Osteocyte (in vitro differentiated cells): ENCODE measurements around the gene CNR2. TPM values are rescaled to one million over a fixed set of nuclear protein-coding genes. Genes with fewer than 3 reads are reported as not detected.
"Not testable (repeated sequence)": the region's sequence is repeated elsewhere in the genome, so short reads cannot be mapped to it uniquely, and the experiment has no call there.

Experiments
- DNase-seq: peaks from one replicate; pipeline ENCODE4 v3.0.0; 2021; ENCODE audit warnings: mixed read lengths; ENCODE audit not compliant: unreplicated experiment; ENCODE audit errors: extremely low spot score
- H3K27ac Mint-ChIP-seq: one replicate; pipeline ENCODE4 v1.8.0; 2021; ENCODE audit warnings: mild to moderate bottlenecking, mixed read lengths; ENCODE audit not compliant: unreplicated experiment
- H3K27me3 Mint-ChIP-seq: one replicate; pipeline ENCODE4 v1.8.0; 2021; ENCODE audit warnings: mixed read lengths; ENCODE audit not compliant: unreplicated experiment
- H3K36me3 Mint-ChIP-seq: one replicate; pipeline ENCODE4 v1.8.0; 2021; ENCODE audit warnings: mixed read lengths; ENCODE audit not compliant: unreplicated experiment
- H3K4me1 Mint-ChIP-seq: one replicate; pipeline ENCODE4 v1.8.0; 2021; ENCODE audit warnings: mixed read lengths; ENCODE audit not compliant: unreplicated experiment
- H3K4me3 Mint-ChIP-seq: one replicate; pipeline ENCODE4 v1.8.0; 2021; ENCODE audit warnings: mild to moderate bottlenecking, moderate library complexity, mixed read lengths; ENCODE audit not compliant: unreplicated experiment
- H3K9me3 Mint-ChIP-seq: one replicate; pipeline ENCODE4 v1.8.0; 2021; ENCODE audit warnings: mixed read lengths; ENCODE audit not compliant: unreplicated experiment
- total RNA-seq: library from RNA; stranded (reverse); gene quantifications from 2 replicates; pipeline ENCODE4 v1.2.1, GENCODE V29; 2021
- TF ChIP-seq, protein P1 (sequence below): fragments of 200-600 bp; sonication (generic); IDR thresholded peaks from 2 replicates; pipeline ENCODE4 v1.5.0; 2021; ENCODE audit warnings: antibody characterized with exemption, mild to moderate bottlenecking, moderate library complexity

The CNR2 gene
- total RNA-seq, 1 donor from 2014 or later = not detected

DNA sequence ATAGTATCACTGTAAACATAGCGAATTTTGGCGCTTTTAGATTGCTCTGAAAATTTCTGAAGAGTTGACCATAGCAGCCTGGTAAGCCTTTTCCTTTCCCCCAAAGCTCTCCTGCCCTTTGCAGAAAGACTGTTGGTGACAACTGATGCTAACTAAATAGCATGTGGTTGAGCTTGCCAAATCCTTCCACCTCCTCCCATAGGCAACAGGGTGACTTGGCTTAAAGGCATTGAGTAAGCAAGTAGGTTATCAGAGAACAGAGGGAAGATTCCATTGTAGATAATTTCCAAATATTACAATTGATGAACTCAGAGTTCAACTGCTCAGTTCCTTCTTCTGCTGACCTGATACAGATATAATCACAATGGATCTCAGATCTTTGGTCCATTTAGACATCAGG, 68.0 kb downstream of the CNR2 start:
- Mint-ChIP-seq H3K4me1 (no peaks in the 10 kb centered on the region), H3K27me3 (peaks cover 19% of the 10 kb centered on the region), H3K9me3 (peaks cover 7% of the 10 kb centered on the region), H3K27ac (no peak overlapping the region), H3K36me3 (peaks cover 26% of the 10 kb centered on the region), H3K4me3 (no peak overlapping the region)
- no peak for DNase-seq
- TF ChIP-seq, protein P1, sequence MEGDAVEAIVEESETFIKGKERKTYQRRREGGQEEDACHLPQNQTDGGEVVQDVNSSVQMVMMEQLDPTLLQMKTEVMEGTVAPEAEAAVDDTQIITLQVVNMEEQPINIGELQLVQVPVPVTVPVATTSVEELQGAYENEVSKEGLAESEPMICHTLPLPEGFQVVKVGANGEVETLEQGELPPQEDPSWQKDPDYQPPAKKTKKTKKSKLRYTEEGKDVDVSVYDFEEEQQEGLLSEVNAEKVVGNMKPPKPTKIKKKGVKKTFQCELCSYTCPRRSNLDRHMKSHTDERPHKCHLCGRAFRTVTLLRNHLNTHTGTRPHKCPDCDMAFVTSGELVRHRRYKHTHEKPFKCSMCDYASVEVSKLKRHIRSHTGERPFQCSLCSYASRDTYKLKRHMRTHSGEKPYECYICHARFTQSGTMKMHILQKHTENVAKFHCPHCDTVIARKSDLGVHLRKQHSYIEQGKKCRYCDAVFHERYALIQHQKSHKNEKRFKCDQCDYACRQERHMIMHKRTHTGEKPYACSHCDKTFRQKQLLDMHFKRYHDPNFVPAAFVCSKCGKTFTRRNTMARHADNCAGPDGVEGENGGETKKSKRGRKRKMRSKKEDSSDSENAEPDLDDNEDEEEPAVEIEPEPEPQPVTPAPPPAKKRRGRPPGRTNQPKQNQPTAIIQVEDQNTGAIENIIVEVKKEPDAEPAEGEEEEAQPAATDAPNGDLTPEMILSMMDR = no peak

DNA sequence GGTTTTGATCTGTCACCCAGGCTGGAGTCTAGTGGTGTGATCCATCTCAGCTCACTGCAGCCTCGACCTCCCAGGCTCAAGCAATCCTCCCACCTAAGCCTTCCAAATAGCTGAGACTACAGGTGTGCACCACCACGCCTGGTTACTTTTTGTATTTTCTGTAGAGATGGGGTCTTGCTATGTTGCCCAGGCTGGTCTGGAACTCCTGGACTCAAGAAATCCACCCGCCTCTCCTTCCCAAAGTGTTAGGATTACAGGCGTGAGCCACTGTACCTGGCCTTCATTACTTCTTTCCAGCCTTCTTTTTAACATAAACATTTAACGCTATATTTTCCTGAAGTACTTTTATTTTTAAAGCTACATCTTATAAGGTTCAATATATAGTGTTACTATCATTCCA, 69.5 kb downstream of the CNR2 start:
- no peak for DNase-seq
- H3K27me3 Mint-ChIP-seq = peaks cover 19% of the 10 kb centered on the region
- H3K4me3 Mint-ChIP-seq = no peak overlapping the region
- H3K4me1 Mint-ChIP-seq = peaks cover under 1% of the 10 kb centered on the region
- H3K27ac Mint-ChIP-seq = no peak overlapping the region
- peaks cover 24% of the 10 kb centered on the region for H3K36me3 Mint-ChIP-seq
- TF ChIP-seq, protein P1 = no peak
- peaks cover 7% of the 10 kb centered on the region for H3K9me3 Mint-ChIP-seq

DNA sequence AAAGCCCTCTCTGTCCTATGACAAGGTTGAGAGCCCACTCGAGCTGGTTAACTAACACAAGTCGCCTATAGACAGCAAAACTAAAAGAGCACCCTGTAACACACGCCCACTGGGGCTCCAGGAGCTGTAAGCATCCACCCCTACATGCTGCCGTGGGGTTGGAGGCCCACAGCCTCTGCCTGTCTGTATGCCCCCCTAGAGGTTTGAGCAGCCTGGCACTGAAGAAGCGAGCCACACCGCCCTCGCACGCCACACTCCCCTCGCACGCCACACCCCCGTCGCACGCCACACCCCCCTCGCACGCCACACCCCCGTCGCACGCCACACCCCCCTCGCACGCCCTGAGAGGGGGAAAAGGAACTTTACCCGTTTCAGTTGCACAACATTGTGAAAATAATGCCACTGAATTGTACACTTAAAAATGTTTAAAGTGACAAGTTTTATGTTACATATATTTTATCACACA, 74.7 kb downstream of the CNR2 start:
- H3K4me3 Mint-ChIP-seq = peak overlapping the region; percentile 76
- H3K4me1 Mint-ChIP-seq = peaks cover 8% of the 10 kb centered on the region
- no peaks in the 10 kb centered on the region for H3K36me3 Mint-ChIP-seq
- peak; percentile 88 for DNase-seq
- H3K9me3 Mint-ChIP-seq = no peaks in the 10 kb centered on the region
- peaks cover 29% of the 10 kb centered on the region for H3K27me3 Mint-ChIP-seq
- TF ChIP-seq, protein P1 = no peak
- H3K27ac Mint-ChIP-seq = no peak overlapping the region

- TF ChIP-seq, protein P1 = no peak
- Mint-ChIP-seq H3K9me3 (no peaks in the 10 kb centered on the region), H3K4me3 (peak overlapping the region; percentile 76)
These were observed 75.3 kb downstream of the CNR2 start for GRCh38 chr1:23837908-23838307.

DNA sequence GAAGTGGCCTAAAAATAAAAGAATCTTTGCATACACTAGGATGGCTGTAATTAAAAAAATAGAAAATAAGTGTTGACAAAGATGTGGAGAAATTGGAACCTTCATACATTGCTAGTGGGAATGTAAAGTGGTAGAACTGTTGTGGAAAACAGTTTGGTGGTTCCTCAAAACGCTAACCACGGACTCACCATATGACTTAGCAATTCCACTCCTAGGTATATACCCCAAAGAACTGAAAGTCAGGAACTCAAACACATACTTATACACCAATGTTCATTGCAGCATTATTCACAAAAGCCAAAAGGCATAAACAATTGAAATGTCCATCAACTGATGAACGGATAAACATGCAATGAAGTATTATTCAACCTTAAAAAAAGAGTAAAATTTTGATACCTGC, 77.1 kb downstream of the CNR2 start:
- no peak for DNase-seq
- Mint-ChIP-seq H3K4me3 (no peak overlapping the region), H3K36me3 (no peaks in the 10 kb centered on the region), H3K27me3 (peaks cover 19% of the 10 kb centered on the region), H3K9me3 (no peaks in the 10 kb centered on the region), H3K27ac (no peak overlapping the region), H3K4me1 (peaks cover 8% of the 10 kb centered on the region)
- TF ChIP-seq, protein P1 = no peak

More at GRCh38 chr1:23837908-23838307, 75.3 kb downstream of the CNR2 start:
- H3K27ac Mint-ChIP-seq = no peak overlapping the region
- H3K36me3 Mint-ChIP-seq = no peaks in the 10 kb centered on the region
- H3K4me1 Mint-ChIP-seq = peaks cover 8% of the 10 kb centered on the region
- peaks cover 31% of the 10 kb centered on the region for H3K27me3 Mint-ChIP-seq
- no peak for DNase-seq

DNA sequence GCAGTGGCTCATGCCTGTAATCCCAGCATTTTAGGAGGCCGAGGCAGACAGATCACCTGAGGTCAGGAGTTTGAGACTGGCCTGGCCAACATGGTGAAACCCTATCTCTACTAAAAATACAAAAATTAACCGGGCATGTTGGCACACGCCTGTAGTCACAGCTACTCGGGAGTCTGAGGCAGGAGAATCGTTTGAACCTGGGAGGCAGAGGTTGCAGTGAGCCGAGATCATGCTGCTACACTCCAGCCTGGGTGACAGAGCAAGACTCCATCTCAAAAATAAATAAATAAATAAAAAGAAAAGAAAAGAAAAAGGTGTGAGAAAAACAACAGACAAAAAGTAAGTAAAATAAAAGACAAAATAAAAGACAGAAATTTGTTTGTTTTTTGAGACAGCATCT, 79.0 kb downstream of the CNR2 start:
- H3K27me3 Mint-ChIP-seq = peaks cover 17% of the 10 kb centered on the region
- not testable (repeated sequence) for H3K36me3 Mint-ChIP-seq

More for the DNA sequence above, 79.0 kb downstream of the CNR2 start:
- not testable (repeated sequence) for H3K4me1 Mint-ChIP-seq, H3K4me3 Mint-ChIP-seq, H3K9me3 Mint-ChIP-seq, DNase-seq, H3K27ac Mint-ChIP-seq
